Activated T-cell treated with anti-CD3 and anti-CD28 coated beads, Interleukin-2, amount 50 U/mL, for 72 hours (primary cell): ENCODE measurements around the gene PLAU. TPM values are rescaled to one million over a fixed set of nuclear protein-coding genes. Genes with fewer than 3 reads are reported as not detected.

Source experiments
- ATAC-seq, 2 donors: fragments of 150-1000 bp; cut with Tn5 transposase; replicated peaks in 1 of 2; 2 replicates each; pipeline ENCODE4 v1.10.0; 2021; ENCODE audit warnings: moderate library complexity in 2 of 2, mild to moderate bottlenecking in 1 of 2
- DNase-seq, 2 donors: peaks; one replicate each; pipeline ENCODE4 v3.0.0; 2021 to 2022; ENCODE audit warnings: mixed read lengths in 1 of 2
- H3K27ac Mint-ChIP-seq: one replicate; pipeline ENCODE4 v1.8.0; 2022; ENCODE audit warnings: mild to moderate bottlenecking, moderate library complexity, mixed read lengths
- H3K27me3 Mint-ChIP-seq: one replicate; pipeline ENCODE4 v1.8.0; 2022; ENCODE audit warnings: low read depth, mixed read lengths
- H3K36me3 Mint-ChIP-seq, 2 donors: one replicate each; pipeline ENCODE4 v1.8.0; 2022; ENCODE audit warnings: mixed read lengths in 2 of 2, mild to moderate bottlenecking in 1 of 2; ENCODE audit not compliant: insufficient read depth in 2 of 2
- H3K4me1 Mint-ChIP-seq: one replicate; pipeline ENCODE4 v1.8.0; 2022; ENCODE audit warnings: low read depth, mixed read lengths
- H3K4me3 Mint-ChIP-seq, 2 donors: one replicate each; pipeline ENCODE4 v1.8.0; 2022; ENCODE audit warnings: mild to moderate bottlenecking in 2 of 2, mixed read lengths in 2 of 2, moderate library complexity in 2 of 2
- H3K9me3 Mint-ChIP-seq, 2 donors: one replicate each; pipeline ENCODE4 v1.8.0; 2022; ENCODE audit warnings: mixed read lengths in 2 of 2
- total RNA-seq, 2 donors: library from RNA; stranded (reverse); gene quantifications; one replicate each; pipeline ENCODE4 v1.2.3, GENCODE V29; 2022

PLAU gene
- under 1 TPM; 0.43 to 0.44 TPM for total RNA-seq

DNA sequence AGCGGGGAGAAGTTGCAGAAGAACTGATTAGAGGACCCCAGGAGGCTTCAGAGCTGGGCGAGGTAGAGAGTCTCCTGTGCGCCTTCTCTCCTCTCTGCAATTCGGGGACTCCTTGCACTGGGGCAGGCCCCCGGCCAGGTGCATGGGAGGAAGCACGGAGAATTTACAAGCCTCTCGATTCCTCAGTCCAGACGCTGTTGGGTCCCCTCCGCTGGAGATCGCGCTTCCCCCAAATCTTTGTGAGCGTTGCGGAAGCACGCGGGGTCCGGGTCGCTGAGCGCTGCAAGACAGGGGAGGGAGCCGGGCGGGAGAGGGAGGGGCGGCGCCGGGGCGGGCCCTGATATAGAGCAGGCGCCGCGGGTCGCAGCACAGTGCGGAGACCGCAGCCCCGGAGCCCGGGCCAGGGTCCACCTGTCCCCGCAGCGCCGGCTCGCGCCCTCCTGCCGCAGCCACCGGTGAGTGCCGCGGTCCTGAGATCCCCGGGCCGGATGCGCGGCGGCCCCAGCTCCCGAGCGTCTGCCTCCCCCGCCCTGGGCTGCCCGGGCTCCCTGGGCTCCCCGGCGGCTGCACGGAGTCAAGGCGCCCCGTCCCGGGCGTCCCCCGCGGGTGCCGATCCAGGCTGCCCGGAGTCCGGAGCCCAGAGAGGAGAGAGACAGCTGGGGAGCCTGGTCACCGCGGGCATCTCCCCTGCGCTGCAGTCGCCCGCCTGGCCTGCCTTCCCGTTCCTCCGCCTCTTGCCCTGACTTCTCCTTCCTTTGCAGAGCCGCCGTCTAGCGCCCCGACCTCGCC is at the start of gene PLAU:
Gene PLAU, plus strand, starts transcription at position 369 of the 789 bp plus-strand sequence. CDS start 424 bp downstream, outside the sequence.
- peak within 1 kb of the TSS; percentile 81 to 89 for H3K4me3 Mint-ChIP-seq
- ATAC-seq (peak; percentile 68 to 73), DNase-seq (peak; percentile 50 to 58)
- H3K27ac Mint-ChIP-seq: no peak within 1 kb of the TSS
- peaks cover 67% of the 10 kb centered on the region for H3K27me3 Mint-ChIP-seq
- no peaks in the 10 kb centered on the region for H3K9me3 Mint-ChIP-seq
- H3K36me3 Mint-ChIP-seq: no peaks in the 10 kb centered on the region
- peaks cover 41% of the 10 kb centered on the region for H3K4me1 Mint-ChIP-seq

GRCh38 chr10:73862011-73862410 is 48.9 kb upstream of the PLAU start:
- Mint-ChIP-seq H3K4me3 (no peak overlapping the region), H3K27ac (no peak overlapping the region), H3K36me3 (peaks cover 7 to 8% of the 10 kb centered on the region in 2 donors)

DNA sequence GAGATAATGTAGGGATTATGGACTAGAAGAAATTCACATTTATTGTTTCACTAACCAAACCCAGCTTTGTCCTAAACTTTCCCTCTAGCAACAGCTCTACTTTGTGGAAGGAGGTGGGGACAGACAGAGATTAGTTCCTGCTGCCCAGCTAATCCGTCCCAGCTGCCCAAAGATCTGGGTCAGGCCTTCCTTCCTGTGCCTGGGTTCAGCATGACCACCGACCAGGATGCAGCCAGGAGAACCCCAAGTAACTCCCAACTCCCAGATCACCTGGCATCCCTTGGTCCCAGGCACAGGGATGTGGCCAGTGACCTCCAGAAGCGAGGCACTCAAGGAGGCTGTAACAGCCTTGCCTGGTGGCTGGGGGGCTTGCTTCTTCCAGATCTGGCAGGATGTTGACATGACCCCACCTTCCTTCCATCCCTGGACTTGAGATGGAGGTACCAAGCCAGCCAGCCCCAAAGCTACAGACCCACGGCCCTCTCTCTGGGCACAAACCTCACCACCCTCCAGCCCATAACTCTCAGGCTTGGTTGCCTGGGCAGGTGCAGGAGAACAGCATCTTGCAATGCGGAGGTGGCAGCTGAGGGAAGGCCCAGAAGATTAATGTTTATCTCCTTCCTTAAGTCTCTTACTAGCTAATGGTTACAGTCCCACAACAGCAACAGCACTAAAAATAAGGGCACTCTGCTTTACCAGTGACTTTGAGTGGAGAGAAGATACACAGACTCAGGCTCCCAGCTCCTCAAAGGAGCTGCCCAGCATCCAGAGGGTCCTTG is 47.7 kb upstream of the PLAU start:
- peaks cover 60% of the 10 kb centered on the region for H3K4me1 Mint-ChIP-seq
- no peaks in the 10 kb centered on the region for H3K27me3 Mint-ChIP-seq
- DNase-seq (no peak), ATAC-seq (no peak)
- no peaks in the 10 kb centered on the region for H3K9me3 Mint-ChIP-seq
- no peak overlapping the region for H3K4me3 Mint-ChIP-seq
- peak overlapping the region; percentile 32 for H3K27ac Mint-ChIP-seq
- H3K36me3 Mint-ChIP-seq: peaks cover 7 to 8% of the 10 kb centered on the region in 2 donors

More at GRCh38 chr10:73862011-73862410, 48.9 kb upstream of the PLAU start:
- H3K9me3 Mint-ChIP-seq: no peaks in the 10 kb centered on the region
- DNase-seq (no peak), ATAC-seq (no peak)
- H3K4me1 Mint-ChIP-seq: peaks cover 69% of the 10 kb centered on the region
- H3K27me3 Mint-ChIP-seq: no peaks in the 10 kb centered on the region

DNA sequence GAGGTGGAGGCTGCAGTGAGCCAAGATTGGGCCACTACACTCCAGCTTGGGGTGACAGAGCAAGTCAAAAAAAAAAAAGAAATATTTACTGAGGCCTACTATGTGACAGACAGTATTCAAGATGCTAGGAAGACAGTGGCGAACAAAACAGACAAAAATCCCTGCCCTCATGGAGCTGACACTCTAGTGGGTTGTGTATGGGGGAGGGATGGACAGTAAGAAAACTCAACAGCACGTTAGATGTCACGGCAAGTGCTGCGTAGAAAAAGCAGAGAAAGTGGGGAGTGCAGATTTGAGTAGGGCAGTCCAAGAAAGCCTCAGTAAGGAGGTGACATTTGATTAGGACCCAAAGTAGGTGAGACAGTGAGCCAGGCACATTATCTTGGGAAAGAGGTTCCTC is 46.7 kb upstream of the PLAU start:
- Mint-ChIP-seq H3K27ac (peak overlapping the region; percentile 95), H3K4me3 (peak overlapping the region; percentile 89 to 94), H3K27me3 (no peaks in the 10 kb centered on the region), H3K9me3 (no peaks in the 10 kb centered on the region), H3K36me3 (peaks cover 3 to 5% of the 10 kb centered on the region in 2 donors), H3K4me1 (peaks cover 59% of the 10 kb centered on the region)
- no peak for ATAC-seq
- DNase-seq: no peak

DNA sequence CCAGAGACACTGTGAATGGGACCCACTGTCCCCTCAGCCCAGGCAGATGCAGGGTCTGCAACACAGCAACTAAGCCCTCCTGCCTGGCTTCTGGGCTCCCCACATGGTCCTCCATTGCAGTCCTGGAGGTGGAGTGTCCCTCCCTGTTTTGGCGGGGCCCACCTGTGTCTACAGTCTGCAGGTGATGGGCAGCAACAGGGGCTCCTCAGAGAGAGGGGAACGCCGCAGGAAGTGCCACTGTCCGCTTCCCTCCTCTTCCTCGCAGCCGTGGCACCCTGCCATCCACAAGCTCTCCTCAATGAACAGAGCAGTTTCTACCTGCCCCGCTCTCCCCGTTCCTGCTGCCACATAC is 45.8 kb upstream of the PLAU start:
- Mint-ChIP-seq H3K4me1 (peaks cover 51% of the 10 kb centered on the region), H3K36me3 (peaks cover 3 to 5% of the 10 kb centered on the region in 2 donors), H3K9me3 (no peaks in the 10 kb centered on the region), H3K27ac (peak overlapping the region; percentile 95), H3K4me3 (peak overlapping the region; percentile 89 to 94), H3K27me3 (no peaks in the 10 kb centered on the region)
- DNase-seq: no peak
- peak in 1 of 2 donors; percentile 26 for ATAC-seq

DNA sequence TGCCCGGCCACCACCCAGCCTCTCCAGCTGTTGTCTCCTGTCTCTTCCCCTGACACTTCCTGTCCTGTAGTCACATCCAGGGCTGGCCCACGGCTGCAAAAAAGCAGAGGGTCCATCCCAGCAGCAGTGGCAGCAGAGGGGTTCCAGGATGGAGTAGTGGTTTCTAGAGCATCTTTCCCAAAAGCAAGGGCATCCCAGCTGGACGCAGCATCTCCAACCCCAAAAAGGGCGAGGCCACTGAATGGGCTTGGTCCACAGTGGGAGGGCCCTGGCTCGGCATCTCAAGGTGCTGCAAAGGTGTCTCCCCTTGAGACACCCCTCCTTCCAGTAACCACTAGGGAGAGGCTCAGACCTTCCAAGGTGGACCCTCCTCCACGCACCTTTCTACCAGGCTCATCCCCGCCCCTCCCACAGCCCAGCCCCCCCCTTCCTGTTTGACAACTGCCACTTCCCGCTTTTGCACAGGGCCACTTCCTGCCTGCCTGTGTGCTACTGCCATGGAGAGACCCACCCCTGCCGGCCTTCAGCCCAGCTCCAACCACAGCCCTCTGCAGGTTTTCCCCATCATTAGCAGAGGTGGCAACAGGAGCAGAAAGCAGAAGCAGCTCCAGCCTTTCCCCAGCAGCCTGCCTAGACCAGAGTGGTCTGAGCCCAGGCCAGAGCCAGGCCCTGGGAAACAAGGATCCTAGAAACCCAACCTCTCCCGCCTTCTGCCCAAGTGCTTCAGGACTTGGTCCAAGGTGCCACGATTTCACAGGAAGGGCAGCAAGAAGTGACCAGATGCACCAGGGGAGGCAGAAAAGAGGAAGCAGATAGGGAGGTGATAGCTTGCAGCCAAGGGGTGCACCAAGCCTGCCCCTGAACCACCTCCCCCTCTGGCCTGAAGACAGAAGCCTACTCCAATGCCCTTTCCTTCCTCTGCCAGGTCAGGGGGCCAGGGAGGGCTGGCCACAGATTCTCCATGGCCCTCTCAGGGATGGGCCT is 45.2 kb upstream of the PLAU start:
- ATAC-seq (peak; percentile 78 to 88), DNase-seq (peak; percentile 48 to 65)
- no peaks in the 10 kb centered on the region for H3K27me3 Mint-ChIP-seq
- peaks cover 51% of the 10 kb centered on the region for H3K4me1 Mint-ChIP-seq
- peak overlapping the region; percentile 89 to 94 for H3K4me3 Mint-ChIP-seq
- H3K27ac Mint-ChIP-seq: peak overlapping the region; percentile 95
- H3K36me3 Mint-ChIP-seq: peaks cover 1 to 3% of the 10 kb centered on the region in 2 donors
- H3K9me3 Mint-ChIP-seq: no peaks in the 10 kb centered on the region

DNA sequence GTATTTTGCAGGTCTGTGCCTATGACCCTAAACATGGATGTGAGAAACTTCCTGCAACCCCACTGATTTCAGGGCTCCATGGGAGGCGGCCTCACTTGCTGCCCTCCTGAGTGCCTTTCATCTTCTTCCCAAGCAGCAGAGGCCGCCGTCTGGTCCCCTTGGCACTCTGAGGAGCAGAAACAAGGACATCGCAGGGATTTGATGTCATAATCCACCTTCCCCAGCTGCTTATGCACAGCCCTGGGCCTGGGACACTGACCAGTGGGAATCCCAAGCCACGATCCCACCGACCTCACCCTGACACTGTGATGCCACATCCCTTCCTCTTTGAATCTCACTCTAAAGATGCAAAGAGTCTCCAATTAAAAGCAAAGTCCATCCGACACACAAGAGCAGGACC is 44.3 kb upstream of the PLAU start:
- ATAC-seq (no peak), DNase-seq (no peak)
- peak overlapping the region; percentile 89 to 94 for H3K4me3 Mint-ChIP-seq
- H3K36me3 Mint-ChIP-seq: peaks cover 0 to 6% of the 10 kb centered on the region in 2 donors
- H3K27ac Mint-ChIP-seq: peak overlapping the region; percentile 95
- no peaks in the 10 kb centered on the region for H3K27me3 Mint-ChIP-seq
- no peaks in the 10 kb centered on the region for H3K9me3 Mint-ChIP-seq
- H3K4me1 Mint-ChIP-seq: peaks cover 58% of the 10 kb centered on the region

DNA sequence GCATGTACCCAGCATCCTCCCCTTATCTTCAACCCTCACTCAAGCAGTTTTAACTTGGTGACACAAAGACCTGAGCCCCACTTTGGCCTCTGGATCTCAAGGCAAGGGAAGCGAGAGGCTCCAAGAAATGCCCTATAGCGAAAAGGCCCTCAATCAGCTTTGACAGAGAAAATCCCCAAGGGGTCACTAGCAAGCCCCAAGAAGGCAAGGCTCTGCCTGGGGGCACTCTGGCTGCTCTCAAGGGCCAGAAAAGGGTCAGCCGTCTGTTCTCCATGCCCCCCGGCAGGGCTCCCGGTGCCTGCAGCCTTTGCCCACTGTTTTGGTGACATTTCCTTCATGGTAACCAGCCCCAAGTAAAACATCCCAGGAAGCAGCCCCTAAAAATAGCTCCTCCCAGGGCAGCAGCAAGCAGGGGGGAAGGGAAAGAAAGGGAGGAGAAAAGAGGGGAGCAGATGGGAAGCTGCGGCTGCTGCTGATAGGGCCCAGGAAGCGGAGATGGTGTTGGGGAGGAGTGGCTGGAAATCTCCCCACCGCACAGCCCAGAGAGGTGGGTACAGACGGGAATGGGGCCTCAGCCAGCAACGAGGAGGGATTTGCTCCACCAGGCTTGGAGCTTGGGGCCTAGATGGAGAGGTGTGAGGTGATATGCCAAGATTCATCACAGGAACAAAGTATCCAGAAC is 43.7 kb upstream of the PLAU start:
- peaks cover 65% of the 10 kb centered on the region for H3K4me1 Mint-ChIP-seq
- H3K9me3 Mint-ChIP-seq: no peaks in the 10 kb centered on the region
- ATAC-seq (no peak), DNase-seq (no peak)
- peak overlapping the region; percentile 48 for H3K27ac Mint-ChIP-seq
- peaks cover 0 to 6% of the 10 kb centered on the region in 2 donors for H3K36me3 Mint-ChIP-seq
- peak overlapping the region in 1 of 2 donors; percentile 89 for H3K4me3 Mint-ChIP-seq
- no peaks in the 10 kb centered on the region for H3K27me3 Mint-ChIP-seq

GRCh38 chr10:73867871-73868631 is 42.9 kb upstream of the PLAU start:
- no peak for DNase-seq
- Mint-ChIP-seq H3K4me3 (no peak overlapping the region), H3K27ac (peak overlapping the region; percentile 32), H3K36me3 (peaks cover 0 to 6% of the 10 kb centered on the region in 2 donors), H3K9me3 (no peaks in the 10 kb centered on the region), H3K4me1 (peaks cover 73% of the 10 kb centered on the region), H3K27me3 (no peaks in the 10 kb centered on the region)
- no peak for ATAC-seq

- peaks cover 0 to 6% of the 10 kb centered on the region in 2 donors for H3K36me3 Mint-ChIP-seq
- no peak overlapping the region for H3K4me3 Mint-ChIP-seq
- DNase-seq (no peak), ATAC-seq (no peak)
- H3K27ac Mint-ChIP-seq: peak overlapping the region; percentile 32
- H3K9me3 Mint-ChIP-seq: no peaks in the 10 kb centered on the region
- H3K27me3 Mint-ChIP-seq: no peaks in the 10 kb centered on the region
- peaks cover 76% of the 10 kb centered on the region for H3K4me1 Mint-ChIP-seq
Measured at GRCh38 chr10:73868655-73869195, 42.2 kb upstream of the PLAU start.

DNA sequence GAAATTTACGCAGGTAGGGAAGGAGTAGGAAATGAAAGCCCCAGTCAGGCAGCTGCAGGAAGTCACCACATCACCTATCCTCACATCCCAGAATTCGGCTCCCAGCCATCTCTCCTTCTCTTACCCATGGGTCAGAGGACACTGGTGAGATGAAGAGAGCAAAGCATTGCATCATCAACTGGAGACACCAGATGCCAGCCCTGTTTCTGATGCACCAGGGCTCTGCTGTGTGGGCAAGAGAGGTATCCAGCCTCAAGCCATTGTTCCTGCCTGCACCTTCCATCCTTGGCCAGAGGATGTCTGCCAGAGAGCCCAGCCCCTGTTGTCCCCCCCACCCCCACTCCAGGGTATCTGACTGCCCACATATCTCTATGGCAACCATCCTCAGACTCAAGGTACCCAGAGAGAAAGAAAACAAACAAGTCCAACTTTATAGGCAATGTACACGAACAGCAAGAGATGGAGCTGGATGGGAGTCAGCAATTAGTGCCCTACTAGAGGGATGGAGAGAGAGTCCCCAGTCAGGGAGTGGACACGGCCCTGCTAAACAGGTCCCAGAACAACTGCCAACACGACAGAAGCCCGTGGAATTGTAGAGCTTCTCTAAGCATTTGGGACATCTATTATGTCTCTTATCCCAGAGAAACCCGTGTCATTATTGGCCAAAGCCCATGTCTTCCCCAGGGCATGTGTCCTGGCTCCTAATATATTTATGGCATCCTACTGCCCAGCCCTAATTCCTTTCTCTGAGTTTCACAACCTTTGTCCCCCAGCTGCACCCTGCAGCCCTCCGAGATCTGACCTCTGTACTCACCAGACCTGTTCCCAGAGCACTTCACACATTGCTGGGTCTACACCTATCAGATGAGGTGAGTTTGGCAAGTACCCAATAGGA is 39.4 kb upstream of the PLAU start:
- no peak for ATAC-seq
- peaks cover 66% of the 10 kb centered on the region for H3K4me1 Mint-ChIP-seq
- no peaks in the 10 kb centered on the region for H3K9me3 Mint-ChIP-seq
- no peaks in the 10 kb centered on the region for H3K27me3 Mint-ChIP-seq
- H3K36me3 Mint-ChIP-seq: peaks cover 0 to 3% of the 10 kb centered on the region in 2 donors
- peak overlapping the region; percentile 62 for H3K27ac Mint-ChIP-seq
- no peak for DNase-seq
- peak overlapping the region; percentile 82 to 83 for H3K4me3 Mint-ChIP-seq
